ENCODE results near the gene TBCC.

GRCh38 chr6:42726026-42726425 lies 19.9 kb downstream of the TBCC start:
- TF ChIP-seq POLR2A (IDR thresholded peaks at IDR 0.05) = no peak
- TF ChIP-seq CTCF (IDR thresholded peaks at IDR 0.05) = no peak
